ENCODE measurements around the gene GAD2.

Gene GAD2

GRCh38 chr10:26221541-26221940, 5.0 kb downstream of the GAD2 start:
- H3K4me3 ChIP-seq (ENCODE audit: low read depth, low read length) = no peak overlapping the region
- TF ChIP-seq, protein P1, sequence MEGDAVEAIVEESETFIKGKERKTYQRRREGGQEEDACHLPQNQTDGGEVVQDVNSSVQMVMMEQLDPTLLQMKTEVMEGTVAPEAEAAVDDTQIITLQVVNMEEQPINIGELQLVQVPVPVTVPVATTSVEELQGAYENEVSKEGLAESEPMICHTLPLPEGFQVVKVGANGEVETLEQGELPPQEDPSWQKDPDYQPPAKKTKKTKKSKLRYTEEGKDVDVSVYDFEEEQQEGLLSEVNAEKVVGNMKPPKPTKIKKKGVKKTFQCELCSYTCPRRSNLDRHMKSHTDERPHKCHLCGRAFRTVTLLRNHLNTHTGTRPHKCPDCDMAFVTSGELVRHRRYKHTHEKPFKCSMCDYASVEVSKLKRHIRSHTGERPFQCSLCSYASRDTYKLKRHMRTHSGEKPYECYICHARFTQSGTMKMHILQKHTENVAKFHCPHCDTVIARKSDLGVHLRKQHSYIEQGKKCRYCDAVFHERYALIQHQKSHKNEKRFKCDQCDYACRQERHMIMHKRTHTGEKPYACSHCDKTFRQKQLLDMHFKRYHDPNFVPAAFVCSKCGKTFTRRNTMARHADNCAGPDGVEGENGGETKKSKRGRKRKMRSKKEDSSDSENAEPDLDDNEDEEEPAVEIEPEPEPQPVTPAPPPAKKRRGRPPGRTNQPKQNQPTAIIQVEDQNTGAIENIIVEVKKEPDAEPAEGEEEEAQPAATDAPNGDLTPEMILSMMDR (IDR thresholded peaks at IDR 0.05; ENCODE audit: borderline replicate concordance, insufficient read depth, low read depth, low read length) = no peak

DNA sequence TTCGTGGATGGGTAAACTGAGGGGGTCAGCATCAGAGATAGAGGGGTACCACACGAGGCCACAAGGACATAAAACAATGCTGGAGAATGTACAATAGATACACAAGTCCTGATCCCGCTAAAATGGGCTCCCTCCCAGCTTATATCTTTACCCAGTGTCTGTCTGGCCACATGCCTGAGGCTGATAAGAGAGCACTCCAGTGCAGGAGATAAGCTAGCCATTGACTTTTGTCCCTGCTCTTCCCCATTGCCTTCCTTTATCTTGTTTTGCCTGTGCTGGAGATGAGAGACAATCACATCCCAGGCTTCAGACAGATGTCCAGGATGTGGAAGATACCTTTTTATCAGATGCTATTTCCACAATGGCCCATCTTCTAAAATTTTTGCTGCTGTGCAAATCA, 6.0 kb downstream of the GAD2 start:
- H3K4me3 ChIP-seq (ENCODE audit: low read depth, low read length) = no peak overlapping the region
- TF ChIP-seq, protein P1 (IDR thresholded peaks at IDR 0.05; ENCODE audit: borderline replicate concordance, insufficient read depth, low read depth, low read length) = no peak

DNA sequence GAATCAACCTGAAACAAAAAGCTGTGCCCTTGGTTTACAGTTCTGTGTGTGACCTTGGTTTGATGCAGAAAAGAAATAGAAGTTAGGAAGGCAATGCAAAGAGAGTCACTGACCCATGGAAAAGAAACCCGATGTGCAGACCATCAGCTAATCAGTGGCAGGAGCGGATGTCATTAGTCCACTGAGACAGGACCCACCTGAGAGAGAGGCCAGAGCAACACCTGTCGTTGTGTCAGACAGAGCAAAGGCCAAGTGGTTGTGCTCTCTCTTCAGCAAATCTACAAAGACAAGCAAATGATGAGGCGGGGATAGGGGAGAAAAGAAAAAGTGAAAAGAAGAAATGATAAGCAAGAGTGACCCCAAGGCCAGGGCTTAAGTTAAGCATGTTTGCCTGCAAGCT, 8.7 kb downstream of the GAD2 start:
- TF ChIP-seq, protein P1 (IDR thresholded peaks at IDR 0.05; ENCODE audit: borderline replicate concordance, insufficient read depth, low read depth, low read length) = no peak

DNA sequence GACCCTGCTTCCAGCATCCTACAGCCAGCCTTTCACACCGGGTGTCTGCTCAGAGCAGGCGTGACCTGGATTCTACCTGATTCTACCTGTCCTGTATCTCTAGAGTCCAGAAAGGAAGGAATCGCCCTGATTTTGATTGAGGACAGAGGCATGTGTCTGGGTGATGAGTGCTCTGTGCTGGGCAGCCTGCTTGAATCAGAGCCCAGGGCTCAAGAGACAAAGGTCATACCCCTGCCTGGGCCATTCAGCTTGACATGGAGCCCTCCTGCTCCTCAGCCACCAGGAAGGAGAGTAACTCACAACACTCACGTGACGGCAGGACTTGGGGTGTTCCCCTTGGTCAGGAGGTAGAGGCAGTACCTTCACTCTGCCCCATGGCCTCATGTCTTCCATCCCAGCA, 11.2 kb downstream of the GAD2 start:
- TF ChIP-seq, protein P1 (IDR thresholded peaks at IDR 0.05; ENCODE audit: borderline replicate concordance, insufficient read depth, low read depth, low read length) = no peak

More for the DNA sequence above, 8.7 kb downstream of the GAD2 start:
- no peak overlapping the region for H3K4me3 ChIP-seq (ENCODE audit: low read depth, low read length)

GRCh38 chr10:26232174-26232573, 15.6 kb downstream of the GAD2 start:
- H3K4me3 ChIP-seq (ENCODE audit: low read depth, low read length) = no peak overlapping the region
- TF ChIP-seq, protein P1 (IDR thresholded peaks at IDR 0.05; ENCODE audit: borderline replicate concordance, insufficient read depth, low read depth, low read length) = no peak

More for the DNA sequence above, 11.2 kb downstream of the GAD2 start:
- no peak overlapping the region for H3K4me3 ChIP-seq (ENCODE audit: low read depth, low read length)

GRCh38 chr10:26235761-26236160, 19.2 kb downstream of the GAD2 start:
- TF ChIP-seq, protein P1 (IDR thresholded peaks at IDR 0.05; ENCODE audit: borderline replicate concordance, insufficient read depth, low read depth, low read length) = no peak
- no peak overlapping the region for H3K4me3 ChIP-seq (ENCODE audit: low read depth, low read length)

GRCh38 chr10:26238378-26238777, 21.8 kb downstream of the GAD2 start:
- TF ChIP-seq, protein P1 (IDR thresholded peaks at IDR 0.05; ENCODE audit: borderline replicate concordance, insufficient read depth, low read depth, low read length) = no peak
- H3K4me3 ChIP-seq (ENCODE audit: low read depth, low read length) = no peak overlapping the region
